WTC11 (cell line): ENCODE data around the gene FBXL16.

ENCODE experiments used
- ETV6 ChIP-seq: sonication (generic); formaldehyde crosslinking; IDR thresholded peaks from 2 replicates; pipeline ENCODE4 v1.8.1; 2022; ENCODE audit warnings: mild to moderate bottlenecking, missing genetic modification reagents
- FOXK1 ChIP-seq: sonication (generic); formaldehyde crosslinking; IDR thresholded peaks from 2 replicates; pipeline ENCODE4 v1.8.0; 2022; ENCODE audit warnings: mild to moderate bottlenecking, moderate library complexity, missing genetic modification reagents
- FOXP4 ChIP-seq: sonication (generic); formaldehyde crosslinking; IDR thresholded peaks from 2 replicates; pipeline ENCODE4 v1.8.0; 2022; ENCODE audit warnings: mild to moderate bottlenecking, missing genetic modification reagents
- JUN ChIP-seq: sonication (generic); formaldehyde crosslinking; IDR thresholded peaks from 2 replicates; pipeline ENCODE4 v1.8.0; 2023; ENCODE audit warnings: mild to moderate bottlenecking, missing genetic modification reagents
- MLX ChIP-seq: sonication (generic); formaldehyde crosslinking; IDR thresholded peaks from 2 replicates; pipeline ENCODE4 v1.8.1; 2023; ENCODE audit warnings: mild to moderate bottlenecking, missing genetic modification reagents, moderate library complexity
- TCF7 ChIP-seq: sonication (generic); formaldehyde crosslinking; IDR thresholded peaks from 2 replicates; pipeline ENCODE4 v1.8.0; 2022; ENCODE audit warnings: mild to moderate bottlenecking, low read depth, missing genetic modification reagents, moderate library complexity
- TEAD4 ChIP-seq: sonication (generic); formaldehyde crosslinking; IDR thresholded peaks from 2 replicates; pipeline ENCODE4 v1.8.0; 2022; ENCODE audit warnings: mild to moderate bottlenecking, missing genetic modification reagents
- ZSCAN18 ChIP-seq: fragments of 250-450 bp; sonication (Bioruptor Pico); IDR thresholded peaks from 2 replicates; pipeline ENCODE4 v2.1.2; 2022; ENCODE audit warnings: mild to moderate bottlenecking, moderate library complexity
- TF ChIP-seq, protein P1 (sequence below): fragments of 200-600 bp; IDR thresholded peaks from 2 replicates; pipeline ENCODE4 v1.8.0; 2022; ENCODE audit warnings: antibody characterized with exemption
- TF ChIP-seq, protein P2 (sequence below): sonication (generic); formaldehyde crosslinking; IDR thresholded peaks from 2 replicates; pipeline ENCODE4 v1.8.0; 2022; ENCODE audit warnings: mild to moderate bottlenecking, missing genetic modification reagents
- TF ChIP-seq, protein P3 (sequence below): sonication (generic); formaldehyde crosslinking; conservative IDR thresholded peaks from 2 replicates; pipeline ENCODE4 v1.8.1; 2023; ENCODE audit warnings: mild to moderate bottlenecking, low read depth, missing genetic modification reagents, moderate library complexity

DNA sequence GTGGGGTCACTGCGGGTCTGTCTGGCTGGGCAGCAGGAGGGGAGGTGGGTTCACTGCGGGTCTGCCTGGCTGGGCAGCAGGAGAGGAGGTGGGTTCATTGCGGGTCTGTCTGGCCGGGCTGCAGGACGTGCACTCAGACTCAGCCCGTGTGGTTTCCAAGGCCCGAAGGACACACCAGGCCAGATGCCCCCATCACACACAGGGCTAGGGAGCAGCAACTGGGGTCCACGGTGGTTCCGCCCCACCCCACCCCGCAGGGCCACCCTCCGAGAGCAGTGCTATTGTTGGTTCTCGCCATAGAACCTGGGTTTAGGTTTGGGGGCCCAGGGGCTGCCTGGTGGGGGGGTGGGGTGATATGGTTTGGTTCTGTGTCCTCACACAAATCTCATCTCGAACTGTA lies 41.0 kb upstream of the FBXL16 start:
- no peak for TF ChIP-seq ETV6 (CRISPR knock-in tag)
- TF ChIP-seq, protein P1, sequence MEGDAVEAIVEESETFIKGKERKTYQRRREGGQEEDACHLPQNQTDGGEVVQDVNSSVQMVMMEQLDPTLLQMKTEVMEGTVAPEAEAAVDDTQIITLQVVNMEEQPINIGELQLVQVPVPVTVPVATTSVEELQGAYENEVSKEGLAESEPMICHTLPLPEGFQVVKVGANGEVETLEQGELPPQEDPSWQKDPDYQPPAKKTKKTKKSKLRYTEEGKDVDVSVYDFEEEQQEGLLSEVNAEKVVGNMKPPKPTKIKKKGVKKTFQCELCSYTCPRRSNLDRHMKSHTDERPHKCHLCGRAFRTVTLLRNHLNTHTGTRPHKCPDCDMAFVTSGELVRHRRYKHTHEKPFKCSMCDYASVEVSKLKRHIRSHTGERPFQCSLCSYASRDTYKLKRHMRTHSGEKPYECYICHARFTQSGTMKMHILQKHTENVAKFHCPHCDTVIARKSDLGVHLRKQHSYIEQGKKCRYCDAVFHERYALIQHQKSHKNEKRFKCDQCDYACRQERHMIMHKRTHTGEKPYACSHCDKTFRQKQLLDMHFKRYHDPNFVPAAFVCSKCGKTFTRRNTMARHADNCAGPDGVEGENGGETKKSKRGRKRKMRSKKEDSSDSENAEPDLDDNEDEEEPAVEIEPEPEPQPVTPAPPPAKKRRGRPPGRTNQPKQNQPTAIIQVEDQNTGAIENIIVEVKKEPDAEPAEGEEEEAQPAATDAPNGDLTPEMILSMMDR: no peak
- TF ChIP-seq JUN (CRISPR knock-in tag): no peak
- TF ChIP-seq, protein P2, sequence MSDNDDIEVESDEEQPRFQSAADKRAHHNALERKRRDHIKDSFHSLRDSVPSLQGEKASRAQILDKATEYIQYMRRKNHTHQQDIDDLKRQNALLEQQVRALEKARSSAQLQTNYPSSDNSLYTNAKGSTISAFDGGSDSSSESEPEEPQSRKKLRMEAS (CRISPR knock-in tag): no peak
- TF ChIP-seq, protein P3, sequence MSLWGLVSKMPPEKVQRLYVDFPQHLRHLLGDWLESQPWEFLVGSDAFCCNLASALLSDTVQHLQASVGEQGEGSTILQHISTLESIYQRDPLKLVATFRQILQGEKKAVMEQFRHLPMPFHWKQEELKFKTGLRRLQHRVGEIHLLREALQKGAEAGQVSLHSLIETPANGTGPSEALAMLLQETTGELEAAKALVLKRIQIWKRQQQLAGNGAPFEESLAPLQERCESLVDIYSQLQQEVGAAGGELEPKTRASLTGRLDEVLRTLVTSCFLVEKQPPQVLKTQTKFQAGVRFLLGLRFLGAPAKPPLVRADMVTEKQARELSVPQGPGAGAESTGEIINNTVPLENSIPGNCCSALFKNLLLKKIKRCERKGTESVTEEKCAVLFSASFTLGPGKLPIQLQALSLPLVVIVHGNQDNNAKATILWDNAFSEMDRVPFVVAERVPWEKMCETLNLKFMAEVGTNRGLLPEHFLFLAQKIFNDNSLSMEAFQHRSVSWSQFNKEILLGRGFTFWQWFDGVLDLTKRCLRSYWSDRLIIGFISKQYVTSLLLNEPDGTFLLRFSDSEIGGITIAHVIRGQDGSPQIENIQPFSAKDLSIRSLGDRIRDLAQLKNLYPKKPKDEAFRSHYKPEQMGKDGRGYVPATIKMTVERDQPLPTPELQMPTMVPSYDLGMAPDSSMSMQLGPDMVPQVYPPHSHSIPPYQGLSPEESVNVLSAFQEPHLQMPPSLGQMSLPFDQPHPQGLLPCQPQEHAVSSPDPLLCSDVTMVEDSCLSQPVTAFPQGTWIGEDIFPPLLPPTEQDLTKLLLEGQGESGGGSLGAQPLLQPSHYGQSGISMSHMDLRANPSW (CRISPR knock-in tag): no peak
- TF ChIP-seq TCF7: no peak
- no peak for TF ChIP-seq ZSCAN18 (CRISPR knock-in tag)
- TF ChIP-seq FOXP4 (CRISPR knock-in tag): no peak
- TF ChIP-seq TEAD4 (CRISPR knock-in tag): no peak
- TF ChIP-seq MLX: no peak
- no peak for TF ChIP-seq FOXK1 (CRISPR knock-in tag)
